Smooth muscle cell of the umbilical artery (primary cell): Measurements from ENCODE around the gene CCS. TPM values are rescaled to one million over a fixed set of nuclear protein-coding genes. Genes with fewer than 3 reads are reported as not detected.

Experiments
- total RNA-seq: library from RNA; depleted of rRNA; stranded (reverse); fragments of >200 nt; gene quantifications from 2 replicates; pipeline ENCODE4 v1.2.3, GENCODE V29; 2014

CCS gene, protein sequence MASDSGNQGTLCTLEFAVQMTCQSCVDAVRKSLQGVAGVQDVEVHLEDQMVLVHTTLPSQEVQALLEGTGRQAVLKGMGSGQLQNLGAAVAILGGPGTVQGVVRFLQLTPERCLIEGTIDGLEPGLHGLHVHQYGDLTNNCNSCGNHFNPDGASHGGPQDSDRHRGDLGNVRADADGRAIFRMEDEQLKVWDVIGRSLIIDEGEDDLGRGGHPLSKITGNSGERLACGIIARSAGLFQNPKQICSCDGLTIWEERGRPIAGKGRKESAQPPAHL
- total RNA-seq, result 30.9 and 41.6 TPM in 2 replicates

DNA sequence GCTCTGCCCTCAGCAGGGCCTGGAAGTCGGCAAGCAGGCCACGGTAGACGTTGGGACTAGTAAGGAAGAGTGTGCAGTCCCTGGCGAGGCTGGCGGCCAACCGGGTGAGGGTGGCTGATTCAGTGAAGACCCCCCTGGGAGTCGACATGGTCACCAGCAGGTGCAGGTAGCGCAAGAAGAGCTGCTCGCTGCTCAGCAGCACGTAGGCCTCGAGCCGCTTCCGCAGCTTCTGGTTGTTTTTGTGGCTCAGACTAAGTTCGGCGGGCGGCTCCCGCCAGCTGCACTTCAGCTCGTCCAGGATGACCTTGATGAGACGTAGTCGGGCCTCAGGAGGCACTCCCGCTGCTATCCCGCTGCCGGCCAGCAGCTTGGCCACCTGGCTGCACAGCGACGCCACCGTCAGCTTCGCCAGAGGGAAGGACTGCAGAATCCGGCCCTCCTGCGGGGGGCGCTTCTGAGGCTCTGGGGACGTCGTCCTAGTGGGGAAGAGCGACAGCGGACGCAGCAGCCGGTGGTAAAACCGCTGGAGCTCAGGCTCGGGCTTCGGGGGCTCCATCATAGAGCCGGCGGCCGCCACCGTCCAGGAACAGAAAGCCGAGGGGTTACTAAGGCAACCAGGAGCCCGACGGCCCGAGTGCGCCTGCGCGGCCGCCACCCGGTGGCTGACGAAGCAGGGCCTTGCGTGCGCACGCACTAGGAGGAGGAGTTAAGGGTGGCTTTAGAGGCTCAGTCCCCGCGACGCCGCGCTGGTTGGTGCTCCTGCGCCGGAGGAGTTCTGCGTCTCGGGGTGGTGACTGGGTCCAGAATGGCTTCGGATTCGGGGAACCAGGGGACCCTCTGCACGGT is at the start of gene CCS, which contains the start of gene CCDC87:
CCS (plus strand) TSS at position 729 of the 846 bp plus-strand sequence; CDS start at position 806, 77 bp downstream.
CCDC87 (minus strand) TSS at position 607 of the 846 bp plus-strand sequence; CDS start at position 559, 48 bp downstream.

DNA sequence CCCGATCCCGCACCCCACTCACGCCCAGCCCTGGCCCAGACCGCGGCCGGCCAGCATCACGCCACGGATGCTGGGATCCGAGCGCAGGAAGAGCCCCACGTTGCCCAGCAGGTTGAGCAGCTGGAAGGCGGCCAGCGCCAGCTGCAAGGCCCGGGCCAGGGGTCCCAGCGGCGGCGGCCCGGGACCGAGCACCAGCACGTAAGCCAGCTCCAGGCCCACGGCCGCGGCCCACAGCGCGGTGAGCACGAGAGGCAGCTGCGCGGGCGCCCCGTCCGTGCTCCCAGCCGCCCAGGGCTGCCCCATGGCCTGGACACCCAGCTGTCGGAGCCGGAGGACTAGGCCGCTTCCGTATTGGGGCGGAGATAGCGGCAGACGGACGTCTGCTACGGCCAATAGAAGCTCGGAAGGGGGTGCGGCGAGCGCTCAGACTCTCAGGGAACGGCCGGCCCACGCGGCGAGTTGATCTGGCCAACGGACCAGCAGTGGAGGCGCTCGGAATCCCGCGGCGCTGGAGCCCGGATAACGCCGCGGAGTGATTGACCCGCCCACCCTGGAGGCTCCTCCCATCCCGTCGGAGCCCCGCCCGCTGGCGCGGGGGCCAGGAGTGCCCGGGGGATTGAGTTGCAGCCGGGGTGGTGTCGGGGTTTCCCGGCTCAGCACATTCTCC is 47.2 kb upstream of the CCS start, which contains the start of gene ZDHHC24:
ZDHHC24 (minus strand) TSS at position 348 of the 667 bp plus-strand sequence; CDS start at position 303, 45 bp downstream.

DNA sequence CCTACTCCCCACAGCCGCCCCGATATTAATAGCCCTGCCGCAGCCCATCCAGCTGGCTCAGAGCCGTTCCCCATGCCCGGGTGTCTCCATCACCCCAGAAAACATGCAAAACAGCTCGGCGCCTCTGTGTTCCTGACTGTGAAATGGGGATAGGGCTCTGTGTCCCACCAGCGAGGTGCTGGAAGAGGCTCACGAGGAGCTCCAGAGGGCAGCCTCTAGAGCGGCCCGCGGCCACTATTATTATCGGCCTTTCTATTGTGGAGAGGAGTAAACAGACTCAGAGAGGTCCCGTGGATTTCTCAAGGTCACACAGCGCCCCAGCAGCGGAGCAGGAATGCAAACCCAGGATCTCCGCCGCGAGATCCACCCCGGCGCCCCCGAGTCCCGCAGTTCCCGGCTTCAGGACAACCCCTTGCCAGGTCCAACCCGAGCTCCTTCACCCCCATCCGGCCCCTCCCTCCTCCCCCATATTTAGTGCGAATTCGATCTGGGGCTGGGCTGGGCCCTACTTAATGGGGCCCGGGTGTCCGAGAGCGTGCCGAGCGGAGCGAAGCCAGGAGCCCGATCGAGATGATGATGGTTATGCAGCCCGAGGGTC is 46.5 kb upstream of the CCS start, which contains the start of gene ACTN3:
ACTN3 (plus strand) TSS at position 536 of the 598 bp plus-strand sequence; CDS start at position 571, 35 bp downstream.

GRCh38 chr11:66568124-66568916 is 24.7 kb upstream of the CCS start, which contains the start of gene CTSF:
Gene CTSF (minus strand): TSS chr11:66568606. CDS start chr11:66568486, 120 bp downstream.

GRCh38 chr11:66616379-66617154 is 23.6 kb downstream of the CCS start, which contains the start of gene RBM14:
Gene RBM14 (plus strand): TSS chr11:66616630. CDS start chr11:66616721, 91 bp downstream.

GRCh38 chr11:66638177-66639065 is 45.4 kb downstream of the CCS start, which contains the start of gene RBM4:
Gene RBM4 (plus strand): TSS chr11:66638703. CDS start chr11:66639712, 1,009 bp downstream.

Other genes starting within 250 kb of the CCS start
- 35.9 and 38.6 TPM in 2 replicates for gene BRMS1, start 248.1 kb upstream of the CCS start, total RNA-seq
- 44.0 and 95.6 TPM in 2 replicates for gene B4GAT1, start 245.6 kb upstream of the CCS start, total RNA-seq
- 0.30 and 0.97 TPM in 2 replicates for gene SLC29A2, start 221.4 kb upstream of the CCS start, total RNA-seq
- gene NPAS4, start 172.2 kb upstream of the CCS start, total RNA-seq, result not detected in 2 replicates
- gene MRPL11, start 154.3 kb upstream of the CCS start, total RNA-seq, result 24.6 and 34.3 TPM in 2 replicates
- 8.6 and 13.4 TPM in 2 replicates for gene PELI3, start 126.3 kb upstream of the CCS start, total RNA-seq
- 43.1 and 63.9 TPM in 2 replicates for gene DPP3, start 112.8 kb upstream of the CCS start, total RNA-seq
- gene BBS1, start 82.5 kb upstream of the CCS start, total RNA-seq, result 34.4 and 38.2 TPM in 2 replicates
- 15.7 and 16.1 TPM in 2 replicates for gene ZDHHC24, start 47.1 kb upstream of the CCS start, total RNA-seq
- under 0.01 and 0.09 TPM in 2 replicates for gene ACTN3, start 46.3 kb upstream of the CCS start, total RNA-seq
- gene CTSF, start 24.6 kb upstream of the CCS start, total RNA-seq, result 13.8 and 27.0 TPM in 2 replicates
- 0.32 and 0.89 TPM in 2 replicates for gene CCDC87, start 122 bp upstream of the CCS start, total RNA-seq
- gene RBM14, start 23.4 kb downstream of the CCS start, total RNA-seq, result 25.2 and 43.8 TPM in 2 replicates
- 92.7 and 93.8 TPM in 2 replicates for gene RBM4, start 45.5 kb downstream of the CCS start, total RNA-seq
- 26.4 and 33.6 TPM in 2 replicates for gene RBM4B, start 84.7 kb downstream of the CCS start, total RNA-seq
- 4.2 and 5.7 TPM in 2 replicates for gene SPTBN2, start 136.0 kb downstream of the CCS start, total RNA-seq